Muscle layer of duodenum (tissue), 2 donors: Measurements from ENCODE around the gene S100A4.

Source experiments
- H3K27ac ChIP-seq: one replicate; pipeline ENCODE4 v1.7.0; 2013; ENCODE audit warnings: mild to moderate bottlenecking, low read length
- H3K27me3 ChIP-seq: one replicate; pipeline ENCODE4 v1.7.0; 2013; ENCODE audit warnings: low read depth, mild to moderate bottlenecking, control low read depth, low read length
- H3K36me3 ChIP-seq, 2 donors: one replicate each; pipeline ENCODE4 v1.7.0; 2013; ENCODE audit warnings: low read length in 2 of 2, control low read depth in 1 of 2, mild to moderate bottlenecking in 1 of 2; ENCODE audit not compliant: insufficient read depth in 2 of 2, control insufficient read depth in 1 of 2
- H3K4me1 ChIP-seq, 2 donors: one replicate each; pipeline ENCODE4 v1.7.0; 2013; ENCODE audit warnings: low read length in 2 of 2, mild to moderate bottlenecking in 2 of 2, control low read depth in 1 of 2, moderate library complexity in 1 of 2; ENCODE audit not compliant: insufficient read depth in 2 of 2, control insufficient read depth in 1 of 2
- H3K4me3 ChIP-seq, 2 donors: one replicate each; pipeline ENCODE4 v1.7.0; 2013; ENCODE audit warnings: low read length in 2 of 2, low read depth in 1 of 2, mild to moderate bottlenecking in 1 of 2
- H3K9me3 ChIP-seq, 2 donors: one replicate each; pipeline ENCODE4 v1.7.0; 2013; ENCODE audit warnings: low read length in 2 of 2, control low read depth in 1 of 2, mild to moderate bottlenecking in 1 of 2; ENCODE audit not compliant: control insufficient read depth in 1 of 2
- donor health status: healthy.

S100A4 gene

DNA sequence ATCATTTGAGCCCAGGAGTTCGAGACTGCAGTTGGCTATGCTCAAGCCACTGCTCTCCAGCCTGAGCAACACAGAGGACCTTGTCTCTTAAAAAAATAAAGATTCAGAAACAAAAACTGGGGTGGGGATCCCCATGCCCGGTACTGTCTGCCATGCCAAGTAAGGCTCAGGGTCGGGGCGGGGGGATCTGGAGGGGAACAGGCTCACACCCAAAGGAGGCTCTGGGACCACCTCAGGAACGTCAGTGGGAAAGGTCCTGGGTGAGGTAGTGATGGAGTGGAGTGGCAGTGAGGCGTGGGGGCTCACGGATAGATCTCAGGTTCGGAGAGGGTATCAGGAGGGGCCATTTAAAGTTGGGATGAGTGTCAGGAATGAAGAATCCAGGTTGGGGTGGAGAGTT lies 765 bp upstream of the S100A4 start:
- peak overlapping the region in 1 of 2 donors; percentile 62 for H3K4me3 ChIP-seq
- no peaks in the 10 kb centered on the region for H3K9me3 ChIP-seq
- H3K27me3 ChIP-seq: no peaks in the 10 kb centered on the region
- H3K36me3 ChIP-seq: no peaks in the 10 kb centered on the region
- H3K4me1 ChIP-seq: peaks cover 38 to 82% of the 10 kb centered on the region in 2 donors
- peak overlapping the region; percentile 58 for H3K27ac ChIP-seq

- H3K4me3 ChIP-seq: peak overlapping the region; percentile 62 to 82
- peak overlapping the region; percentile 58 for H3K27ac ChIP-seq
- peaks cover 38 to 72% of the 10 kb centered on the region in 2 donors for H3K4me1 ChIP-seq
- no peaks in the 10 kb centered on the region for H3K36me3 ChIP-seq
- no peaks in the 10 kb centered on the region for H3K9me3 ChIP-seq
- no peaks in the 10 kb centered on the region for H3K27me3 ChIP-seq
Measured at GRCh38 chr1:153544453-153545066, 1.0 kb downstream of the S100A4 start.

- no peaks in the 10 kb centered on the region for H3K27me3 ChIP-seq
- H3K4me3 ChIP-seq: peak overlapping the region; percentile 62 to 82
- no peaks in the 10 kb centered on the region for H3K36me3 ChIP-seq
- no peaks in the 10 kb centered on the region for H3K9me3 ChIP-seq
- peak overlapping the region; percentile 10 for H3K27ac ChIP-seq
- H3K4me1 ChIP-seq: peaks cover 38 to 64% of the 10 kb centered on the region in 2 donors
Measured at GRCh38 chr1:153543736-153544135, 1.9 kb downstream of the S100A4 start.

- no peaks in the 10 kb centered on the region for H3K36me3 ChIP-seq
- H3K9me3 ChIP-seq: no peaks in the 10 kb centered on the region
- H3K27ac ChIP-seq: peak overlapping the region; percentile 10
- H3K4me1 ChIP-seq: peaks cover 35 to 58% of the 10 kb centered on the region in 2 donors
- H3K27me3 ChIP-seq: no peaks in the 10 kb centered on the region
- peak overlapping the region in 1 of 2 donors; percentile 62 for H3K4me3 ChIP-seq
Measured at GRCh38 chr1:153542956-153543711, 2.5 kb downstream of the S100A4 start.

GRCh38 chr1:153541641-153542590 lies 3.7 kb downstream of the S100A4 start:
- no peak overlapping the region for H3K27ac ChIP-seq
- H3K27me3 ChIP-seq: no peaks in the 10 kb centered on the region
- peaks cover 35 to 48% of the 10 kb centered on the region in 2 donors for H3K4me1 ChIP-seq
- H3K36me3 ChIP-seq: no peaks in the 10 kb centered on the region
- no peaks in the 10 kb centered on the region for H3K9me3 ChIP-seq
- no peak overlapping the region for H3K4me3 ChIP-seq

DNA sequence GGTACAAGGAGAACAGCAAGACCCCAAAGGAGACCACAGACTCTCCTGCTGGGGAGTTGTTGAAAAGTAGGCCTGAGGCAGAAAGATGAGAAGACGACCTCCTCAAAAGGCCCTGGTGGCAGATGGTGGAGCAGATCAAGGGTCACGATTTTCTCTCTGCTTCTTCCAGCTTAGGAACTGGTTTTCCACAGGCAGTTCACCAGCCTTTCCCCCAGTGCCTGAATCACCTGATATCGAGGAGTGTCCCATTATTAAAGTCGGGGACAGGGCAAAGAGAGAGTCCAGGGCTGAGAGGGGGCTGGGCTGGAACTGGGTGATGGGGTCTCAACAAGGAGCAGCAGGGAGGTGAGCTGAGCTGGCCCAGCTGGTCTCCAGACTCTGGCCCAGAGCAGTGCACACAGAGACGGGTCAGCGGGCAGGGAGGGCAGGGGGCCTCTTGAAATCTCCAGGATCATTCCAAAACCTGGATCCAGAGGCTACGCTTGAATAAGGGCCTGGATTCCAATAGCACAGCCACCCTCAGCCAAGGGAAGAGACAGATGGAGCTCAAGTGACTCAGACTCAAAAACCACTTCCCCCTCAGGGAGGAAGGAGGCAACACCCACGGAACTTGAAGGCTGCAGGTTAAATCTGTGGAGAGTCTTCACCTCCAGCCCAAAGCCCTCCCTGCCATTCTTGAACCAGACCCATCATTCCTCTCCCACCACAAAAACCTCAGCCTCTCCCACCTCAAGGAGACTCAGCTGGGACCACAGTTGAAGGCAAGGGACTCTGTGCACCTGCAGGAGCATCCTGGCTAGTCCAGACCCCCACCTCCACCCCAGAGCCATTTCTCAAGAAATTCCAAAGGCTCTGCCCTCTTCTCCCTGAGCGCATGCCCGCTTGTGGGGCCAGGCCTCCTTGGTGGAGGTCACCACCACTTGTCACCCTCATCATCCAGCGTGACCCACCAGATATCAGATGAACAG lies 4.9 kb downstream of the S100A4 start, which contains the start of gene S100A5:
S100A5 (minus strand) TSS at position 541 of the 968 bp plus-strand sequence. CDS start 743 bp downstream, outside the sequence.
- Histone ChIP-seq H3K36me3 (no peaks in the 10 kb centered on the region), H3K9me3 (no peaks in the 10 kb centered on the region), H3K4me3 (no peak within 1 kb of the TSS), H3K27ac (no peak within 1 kb of the TSS), H3K27me3 (no peaks in the 10 kb centered on the region), H3K4me1 (peaks cover 30 to 42% of the 10 kb centered on the region in 2 donors)

DNA sequence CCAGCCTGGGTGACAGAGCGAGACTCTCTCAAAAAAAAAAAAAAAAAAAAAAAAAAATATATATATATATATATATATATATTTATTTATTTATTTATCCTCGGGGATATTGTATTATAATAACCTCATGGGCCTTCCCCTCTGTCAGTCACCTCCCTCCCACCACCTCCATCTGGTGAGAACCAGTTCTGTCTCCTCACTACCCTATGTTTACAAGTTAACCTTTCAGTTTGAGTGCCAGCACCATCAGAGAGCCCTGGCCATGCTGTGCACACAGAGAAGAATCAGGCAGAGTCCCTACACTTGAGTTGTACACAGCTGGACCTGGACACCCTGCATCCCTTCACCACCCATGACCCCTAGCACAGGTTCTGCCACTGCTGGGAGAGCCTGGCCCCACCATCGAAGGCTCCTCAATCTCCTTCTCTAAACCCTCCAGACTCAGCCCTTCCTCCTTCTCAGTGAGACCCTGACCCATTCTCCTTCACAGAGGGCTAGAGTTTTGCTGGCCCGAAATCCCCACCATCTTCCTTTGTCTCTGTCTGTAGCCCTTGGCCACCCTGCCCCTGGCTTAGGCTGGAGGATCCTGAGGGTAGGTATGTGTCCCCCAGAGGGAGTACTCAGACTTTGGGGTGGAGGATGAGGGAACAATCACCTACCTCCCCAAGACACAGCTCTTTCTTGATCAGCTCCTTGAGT lies 6.1 kb downstream of the S100A4 start:
- H3K27ac ChIP-seq: no peak overlapping the region
- H3K4me1 ChIP-seq: peaks cover 26 to 38% of the 10 kb centered on the region in 2 donors

GRCh38 chr1:153538315-153538821 lies 7.2 kb downstream of the S100A4 start:
- Histone ChIP-seq H3K27ac (no peak overlapping the region), H3K36me3 (peaks cover 0 to 4% of the 10 kb centered on the region in 2 donors), H3K27me3 (no peaks in the 10 kb centered on the region), H3K4me3 (no peak overlapping the region), H3K4me1 (peaks cover 23 to 36% of the 10 kb centered on the region in 2 donors), H3K9me3 (no peaks in the 10 kb centered on the region)

More for the DNA sequence above, 6.1 kb downstream of the S100A4 start:
- Histone ChIP-seq H3K9me3 (no peaks in the 10 kb centered on the region), H3K4me3 (no peak overlapping the region), H3K27me3 (no peaks in the 10 kb centered on the region), H3K36me3 (peaks cover 0 to 3% of the 10 kb centered on the region in 2 donors)

- H3K4me3 ChIP-seq: no peak overlapping the region
- H3K27ac ChIP-seq: no peak overlapping the region
- no peaks in the 10 kb centered on the region for H3K9me3 ChIP-seq
- H3K4me1 ChIP-seq: peaks cover 24 to 39% of the 10 kb centered on the region in 2 donors
- H3K27me3 ChIP-seq: no peaks in the 10 kb centered on the region
- peaks cover 0 to 4% of the 10 kb centered on the region in 2 donors for H3K36me3 ChIP-seq
Measured at GRCh38 chr1:153537376-153537730, 8.3 kb downstream of the S100A4 start.
